Measurements from ENCODE around the gene ZNF446. TPM values are rescaled to one million over a fixed set of nuclear protein-coding genes. Genes with fewer than 3 reads are reported as not detected.

Gene ZNF446
- total and polyA plus RNA-seq, 9 of the 15 experiments (the other 6 are each of a cell fraction or from before 2014, with no cell fraction given) = 0.07 to 4.8 (median 1.2) TPM

DNA sequence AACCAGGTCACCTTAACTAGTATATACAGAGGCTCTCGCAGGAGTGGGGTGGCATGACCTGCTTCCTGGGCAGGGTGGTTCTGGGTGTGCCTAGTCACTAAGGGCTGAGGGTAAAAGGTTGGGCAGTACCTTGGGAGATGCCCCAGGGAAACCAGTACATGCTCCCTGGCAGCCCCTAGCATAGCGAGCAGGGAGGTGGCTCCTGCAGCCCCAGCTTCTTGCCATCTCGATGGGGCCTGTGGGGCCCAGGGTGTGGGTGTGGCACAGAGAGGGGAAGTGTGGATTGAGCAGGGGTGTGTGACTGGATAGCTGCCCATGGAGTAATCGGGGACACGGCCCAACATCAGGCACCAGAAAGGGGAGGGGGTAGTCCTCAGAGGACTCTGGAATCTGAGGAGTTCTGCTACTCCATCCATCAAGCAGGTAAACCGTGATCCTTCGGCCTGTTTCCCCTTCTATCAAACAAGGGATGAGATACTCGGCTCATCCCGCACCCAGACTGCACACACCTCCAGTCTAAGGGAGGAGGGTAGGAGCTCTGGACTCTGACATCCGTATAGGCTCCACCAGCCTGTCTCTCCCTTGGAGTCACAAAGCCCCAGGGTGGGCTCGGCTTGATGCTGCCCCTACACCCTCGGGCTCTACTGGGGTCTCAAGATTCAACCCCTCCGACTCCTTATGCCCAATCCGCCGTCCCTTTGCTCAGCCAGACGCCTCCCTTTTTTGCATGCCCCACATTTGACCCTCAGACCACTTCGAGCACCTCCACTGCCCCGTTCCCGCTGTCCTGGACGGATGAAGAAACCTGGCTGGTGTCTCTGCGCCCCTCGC lies 42.3 kb downstream of the ZNF446 start (continued):
- TF ChIP-seq, protein P1, sequence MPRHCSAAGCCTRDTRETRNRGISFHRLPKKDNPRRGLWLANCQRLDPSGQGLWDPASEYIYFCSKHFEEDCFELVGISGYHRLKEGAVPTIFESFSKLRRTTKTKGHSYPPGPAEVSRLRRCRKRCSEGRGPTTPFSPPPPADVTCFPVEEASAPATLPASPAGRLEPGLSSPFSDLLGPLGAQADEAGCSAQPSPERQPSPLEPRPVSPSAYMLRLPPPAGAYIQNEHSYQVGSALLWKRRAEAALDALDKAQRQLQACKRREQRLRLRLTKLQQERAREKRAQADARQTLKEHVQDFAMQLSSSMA (CRISPR knock-in tag; IDR thresholded peaks at IDR 0.05) = no peak
- TF ChIP-seq, protein P2, sequence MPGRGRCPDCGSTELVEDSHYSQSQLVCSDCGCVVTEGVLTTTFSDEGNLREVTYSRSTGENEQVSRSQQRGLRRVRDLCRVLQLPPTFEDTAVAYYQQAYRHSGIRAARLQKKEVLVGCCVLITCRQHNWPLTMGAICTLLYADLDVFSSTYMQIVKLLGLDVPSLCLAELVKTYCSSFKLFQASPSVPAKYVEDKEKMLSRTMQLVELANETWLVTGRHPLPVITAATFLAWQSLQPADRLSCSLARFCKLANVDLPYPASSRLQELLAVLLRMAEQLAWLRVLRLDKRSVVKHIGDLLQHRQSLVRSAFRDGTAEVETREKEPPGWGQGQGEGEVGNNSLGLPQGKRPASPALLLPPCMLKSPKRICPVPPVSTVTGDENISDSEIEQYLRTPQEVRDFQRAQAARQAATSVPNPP (IDR thresholded peaks at IDR 0.05; ENCODE audit: borderline replicate concordance, insufficient read depth, insufficient read length) = no peak
- TF ChIP-seq, protein P3, sequence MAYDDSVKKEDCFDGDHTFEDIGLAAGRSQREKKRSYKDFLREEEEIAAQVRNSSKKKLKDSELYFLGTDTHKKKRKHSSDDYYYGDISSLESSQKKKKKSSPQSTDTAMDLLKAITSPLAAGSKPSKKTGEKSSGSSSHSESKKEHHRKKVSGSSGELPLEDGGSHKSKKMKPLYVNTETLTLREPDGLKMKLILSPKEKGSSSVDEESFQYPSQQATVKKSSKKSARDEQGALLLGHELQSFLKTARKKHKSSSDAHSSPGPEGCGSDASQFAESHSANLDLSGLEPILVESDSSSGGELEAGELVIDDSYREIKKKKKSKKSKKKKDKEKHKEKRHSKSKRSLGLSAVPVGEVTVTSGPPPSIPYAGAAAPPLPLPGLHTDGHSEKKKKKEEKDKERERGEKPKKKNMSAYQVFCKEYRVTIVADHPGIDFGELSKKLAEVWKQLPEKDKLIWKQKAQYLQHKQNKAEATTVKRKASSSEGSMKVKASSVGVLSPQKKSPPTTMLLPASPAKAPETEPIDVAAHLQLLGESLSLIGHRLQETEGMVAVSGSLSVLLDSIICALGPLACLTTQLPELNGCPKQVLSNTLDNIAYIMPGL (CRISPR knock-in tag; IDR thresholded peaks at IDR 0.05) = no peak
- TF ChIP-seq ILF3 (IDR thresholded peaks at IDR 0.05; ENCODE audit: borderline replicate concordance) (no peak), LCOR (CRISPR knock-in tag; IDR thresholded peaks at IDR 0.05) (no peak), SMARCB1 (IDR thresholded peaks at IDR 0.05; ENCODE audit: insufficient read length, low read depth) (no peak), POLR2B (IDR thresholded peaks at IDR 0.05; ENCODE audit: low read depth, partially characterized antibody) (no peak), PTRF (tag; IDR thresholded peaks at IDR 0.05) (no peak), MAFG (tag; conservative IDR thresholded peaks at IDR 0.05) (no peak), CREB1 (IDR thresholded peaks at IDR 0.05) (no peak), CREB1 (CRISPR knock-in tag; IDR thresholded peaks at IDR 0.05) (no peak), ZNF699 (CRISPR knock-in tag; IDR thresholded peaks at IDR 0.05; ENCODE audit: insufficient replicate concordance) (no peak), HNRNPK (IDR thresholded peaks at IDR 0.05; ENCODE audit: low read depth, low read length, poor library complexity, severe bottlenecking) (no peak), CREM (IDR thresholded peaks at IDR 0.05; ENCODE audit: low read depth) (no peak)
- TF ChIP-seq, protein P4, sequence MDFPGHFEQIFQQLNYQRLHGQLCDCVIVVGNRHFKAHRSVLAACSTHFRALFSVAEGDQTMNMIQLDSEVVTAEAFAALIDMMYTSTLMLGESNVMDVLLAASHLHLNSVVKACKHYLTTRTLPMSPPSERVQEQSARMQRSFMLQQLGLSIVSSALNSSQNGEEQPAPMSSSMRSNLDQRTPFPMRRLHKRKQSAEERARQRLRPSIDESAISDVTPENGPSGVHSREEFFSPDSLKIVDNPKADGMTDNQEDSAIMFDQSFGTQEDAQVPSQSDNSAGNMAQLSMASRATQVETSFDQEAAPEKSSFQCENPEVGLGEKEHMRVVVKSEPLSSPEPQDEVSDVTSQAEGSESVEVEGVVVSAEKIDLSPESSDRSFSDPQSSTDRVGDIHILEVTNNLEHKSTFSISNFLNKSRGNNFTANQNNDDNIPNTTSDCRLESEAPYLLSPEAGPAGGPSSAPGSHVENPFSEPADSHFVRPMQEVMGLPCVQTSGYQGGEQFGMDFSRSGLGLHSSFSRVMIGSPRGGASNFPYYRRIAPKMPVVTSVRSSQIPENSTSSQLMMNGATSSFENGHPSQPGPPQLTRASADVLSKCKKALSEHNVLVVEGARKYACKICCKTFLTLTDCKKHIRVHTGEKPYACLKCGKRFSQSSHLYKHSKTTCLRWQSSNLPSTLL (IDR thresholded peaks at IDR 0.05) = no peak
- TF ChIP-seq, protein P5, sequence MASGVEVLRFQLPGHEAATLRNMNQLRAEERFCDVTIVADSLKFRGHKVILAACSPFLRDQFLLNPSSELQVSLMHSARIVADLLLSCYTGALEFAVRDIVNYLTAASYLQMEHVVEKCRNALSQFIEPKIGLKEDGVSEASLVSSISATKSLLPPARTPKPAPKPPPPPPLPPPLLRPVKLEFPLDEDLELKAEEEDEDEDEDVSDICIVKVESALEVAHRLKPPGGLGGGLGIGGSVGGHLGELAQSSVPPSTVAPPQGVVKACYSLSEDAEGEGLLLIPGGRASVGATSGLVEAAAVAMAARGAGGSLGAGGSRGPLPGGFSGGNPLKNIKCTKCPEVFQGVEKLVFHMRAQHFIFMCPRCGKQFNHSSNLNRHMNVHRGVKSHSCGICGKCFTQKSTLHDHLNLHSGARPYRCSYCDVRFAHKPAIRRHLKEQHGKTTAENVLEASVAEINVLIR (CRISPR knock-in tag; IDR thresholded peaks at IDR 0.05) = no peak
- TF ChIP-seq, protein P6, sequence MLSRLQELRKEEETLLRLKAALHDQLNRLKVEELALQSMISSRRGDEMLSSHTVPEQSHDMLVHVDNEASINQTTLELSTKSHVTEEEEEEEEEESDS (CRISPR knock-in tag; IDR thresholded peaks at IDR 0.05) = no peak
- TF ChIP-seq, protein P7, sequence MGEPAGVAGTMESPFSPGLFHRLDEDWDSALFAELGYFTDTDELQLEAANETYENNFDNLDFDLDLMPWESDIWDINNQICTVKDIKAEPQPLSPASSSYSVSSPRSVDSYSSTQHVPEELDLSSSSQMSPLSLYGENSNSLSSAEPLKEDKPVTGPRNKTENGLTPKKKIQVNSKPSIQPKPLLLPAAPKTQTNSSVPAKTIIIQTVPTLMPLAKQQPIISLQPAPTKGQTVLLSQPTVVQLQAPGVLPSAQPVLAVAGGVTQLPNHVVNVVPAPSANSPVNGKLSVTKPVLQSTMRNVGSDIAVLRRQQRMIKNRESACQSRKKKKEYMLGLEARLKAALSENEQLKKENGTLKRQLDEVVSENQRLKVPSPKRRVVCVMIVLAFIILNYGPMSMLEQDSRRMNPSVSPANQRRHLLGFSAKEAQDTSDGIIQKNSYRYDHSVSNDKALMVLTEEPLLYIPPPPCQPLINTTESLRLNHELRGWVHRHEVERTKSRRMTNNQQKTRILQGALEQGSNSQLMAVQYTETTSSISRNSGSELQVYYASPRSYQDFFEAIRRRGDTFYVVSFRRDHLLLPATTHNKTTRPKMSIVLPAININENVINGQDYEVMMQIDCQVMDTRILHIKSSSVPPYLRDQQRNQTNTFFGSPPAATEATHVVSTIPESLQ (CRISPR knock-in tag; IDR thresholded peaks at IDR 0.05) = no peak
